ENCODE results near the gene RNLS. TPM values are rescaled to one million over a fixed set of nuclear protein-coding genes. Genes with fewer than 3 reads are reported as not detected.

The RNLS gene
- total RNA-seq, 3 donors from 2014 or later: 9.8 to 12.1 (median 11.8) TPM

DNA sequence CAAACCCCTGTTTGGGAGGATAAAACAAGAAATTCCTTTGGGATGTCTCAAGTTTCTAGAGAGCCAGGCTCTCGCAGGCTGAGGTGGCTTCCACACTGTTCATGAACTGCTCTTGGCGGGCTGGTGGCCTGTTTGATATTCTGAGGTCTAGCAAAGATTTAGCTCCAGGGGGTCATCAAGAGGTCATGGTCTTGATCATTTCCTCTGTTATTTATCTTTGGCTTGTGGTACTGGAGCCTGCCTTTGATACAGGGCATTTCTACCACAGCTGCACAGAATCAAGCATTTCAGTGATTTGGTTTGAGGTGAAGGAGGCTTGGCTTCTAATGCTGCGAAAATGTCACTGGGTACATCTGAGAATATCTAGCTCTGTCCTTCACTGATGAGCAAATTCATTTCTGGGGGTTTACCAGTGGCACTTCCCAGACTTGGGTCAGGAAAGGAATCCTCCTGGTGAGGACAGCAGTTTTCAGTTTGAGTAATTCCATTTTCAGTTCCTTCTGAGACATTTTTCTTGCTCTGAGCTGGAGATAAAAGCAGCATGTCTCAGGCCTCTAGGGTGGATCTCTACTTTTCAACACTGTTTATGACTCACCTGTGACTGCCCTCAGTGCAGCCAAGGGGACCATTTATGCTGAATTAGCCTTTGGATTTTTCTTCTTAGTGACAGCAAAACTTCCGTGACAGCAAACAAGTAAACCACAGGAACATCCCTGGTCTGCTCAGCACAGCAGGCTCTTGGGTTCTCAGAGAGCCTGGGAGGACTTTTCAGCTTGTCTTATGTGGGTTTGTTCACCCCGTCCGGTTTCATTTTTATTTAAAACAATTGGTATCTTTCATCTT is 312.0 kb downstream of the RNLS start:
- TF ChIP-seq, protein P1, sequence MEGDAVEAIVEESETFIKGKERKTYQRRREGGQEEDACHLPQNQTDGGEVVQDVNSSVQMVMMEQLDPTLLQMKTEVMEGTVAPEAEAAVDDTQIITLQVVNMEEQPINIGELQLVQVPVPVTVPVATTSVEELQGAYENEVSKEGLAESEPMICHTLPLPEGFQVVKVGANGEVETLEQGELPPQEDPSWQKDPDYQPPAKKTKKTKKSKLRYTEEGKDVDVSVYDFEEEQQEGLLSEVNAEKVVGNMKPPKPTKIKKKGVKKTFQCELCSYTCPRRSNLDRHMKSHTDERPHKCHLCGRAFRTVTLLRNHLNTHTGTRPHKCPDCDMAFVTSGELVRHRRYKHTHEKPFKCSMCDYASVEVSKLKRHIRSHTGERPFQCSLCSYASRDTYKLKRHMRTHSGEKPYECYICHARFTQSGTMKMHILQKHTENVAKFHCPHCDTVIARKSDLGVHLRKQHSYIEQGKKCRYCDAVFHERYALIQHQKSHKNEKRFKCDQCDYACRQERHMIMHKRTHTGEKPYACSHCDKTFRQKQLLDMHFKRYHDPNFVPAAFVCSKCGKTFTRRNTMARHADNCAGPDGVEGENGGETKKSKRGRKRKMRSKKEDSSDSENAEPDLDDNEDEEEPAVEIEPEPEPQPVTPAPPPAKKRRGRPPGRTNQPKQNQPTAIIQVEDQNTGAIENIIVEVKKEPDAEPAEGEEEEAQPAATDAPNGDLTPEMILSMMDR (IDR thresholded peaks at IDR 0.05): no peak
- ATAC-seq (peak; percentile 69), DNase-seq (peak in 1 of 3 donors; percentile 15)
- H3K4me3 ChIP-seq: no peak overlapping the region
- no peaks in the 10 kb centered on the region for H3K4me1 ChIP-seq (ENCODE audit: low read depth)
- no peaks in the 10 kb centered on the region for H3K36me3 ChIP-seq (ENCODE audit: low read depth)
- no peaks in the 10 kb centered on the region for H3K9me3 ChIP-seq
- intact Hi-C loops (cut with DNase I, micrococcal nuclease): no loop called here

GRCh38 chr10:88270061-88270808 is 312.9 kb downstream of the RNLS start:
- no peaks in the 10 kb centered on the region for H3K36me3 ChIP-seq (ENCODE audit: low read depth)
- no peaks in the 10 kb centered on the region for H3K9me3 ChIP-seq
- H3K4me3 ChIP-seq: no peak overlapping the region
- no peak for ATAC-seq
- TF ChIP-seq, protein P1 (IDR thresholded peaks at IDR 0.05): no peak
- no peak for DNase-seq
- intact Hi-C loops (cut with DNase I, micrococcal nuclease): no loop called here
- no peaks in the 10 kb centered on the region for H3K4me1 ChIP-seq (ENCODE audit: low read depth)

DNA sequence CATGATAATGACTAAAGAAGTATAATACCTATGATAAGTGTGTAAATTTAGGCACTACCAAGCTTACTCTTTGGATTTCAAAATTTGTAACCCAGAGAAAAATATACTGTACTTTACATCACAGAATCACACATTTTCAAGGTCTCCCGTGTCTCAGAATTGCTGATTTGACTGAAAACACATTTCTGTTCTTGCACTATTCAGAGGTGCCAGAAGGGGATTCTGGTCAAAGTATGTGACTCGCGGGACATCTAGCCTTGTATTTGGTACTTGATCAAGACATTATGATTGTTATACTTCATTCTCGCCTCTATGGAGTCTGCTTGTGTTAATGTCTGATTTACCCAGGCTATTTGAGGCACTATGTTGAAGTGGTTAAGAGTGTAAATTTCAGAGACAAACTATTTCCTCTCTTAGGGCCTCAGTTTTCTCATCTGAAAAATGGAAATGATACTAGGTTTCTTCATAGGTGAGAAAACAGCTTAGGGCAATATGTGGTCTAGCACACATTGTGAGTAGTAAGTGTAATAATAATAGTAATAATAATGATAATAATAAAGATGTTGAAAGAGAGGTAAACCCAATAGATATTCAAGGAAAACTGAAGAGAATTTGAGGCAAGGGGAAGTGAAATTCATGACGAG is 320.4 kb downstream of the RNLS start:
- TF ChIP-seq, protein P1 (IDR thresholded peaks at IDR 0.05): no peak
- Histone ChIP-seq H3K9me3 (no peaks in the 10 kb centered on the region), H3K4me3 (no peak overlapping the region), H3K36me3 (ENCODE audit: low read depth) (no peaks in the 10 kb centered on the region), H3K4me1 (ENCODE audit: low read depth) (no peaks in the 10 kb centered on the region)
- no peak for ATAC-seq
- intact Hi-C loops (cut with DNase I, micrococcal nuclease): no loop called here
- no peak for DNase-seq

- intact Hi-C loops (cut with DNase I, micrococcal nuclease): no loop called here
- Histone ChIP-seq H3K9me3 (no peaks in the 10 kb centered on the region), H3K4me3 (no peak overlapping the region), H3K36me3 (ENCODE audit: low read depth) (no peaks in the 10 kb centered on the region), H3K4me1 (ENCODE audit: low read depth) (no peaks in the 10 kb centered on the region)
- ATAC-seq: no peak
- no peak for DNase-seq
- TF ChIP-seq, protein P1 (IDR thresholded peaks at IDR 0.05): no peak
Measured at GRCh38 chr10:88261152-88261551, 322.0 kb downstream of the RNLS start.

GRCh38 chr10:88260329-88261051 is 322.6 kb downstream of the RNLS start:
- intact Hi-C loops (cut with DNase I, micrococcal nuclease): no loop called here
- ATAC-seq: no peak
- H3K9me3 ChIP-seq: no peaks in the 10 kb centered on the region
- no peaks in the 10 kb centered on the region for H3K4me1 ChIP-seq (ENCODE audit: low read depth)
- H3K4me3 ChIP-seq: no peak overlapping the region
- TF ChIP-seq, protein P1 (IDR thresholded peaks at IDR 0.05): no peak
- no peak for DNase-seq
- H3K36me3 ChIP-seq (ENCODE audit: low read depth): no peaks in the 10 kb centered on the region

Measured in mucosa of descending colon (tissue), 3 donors.